ENCODE data around the gene MAP1B.
A peak's percentile ranks its signal among the peaks of the same experiment; 100 is the strongest.

MAP1B gene

DNA sequence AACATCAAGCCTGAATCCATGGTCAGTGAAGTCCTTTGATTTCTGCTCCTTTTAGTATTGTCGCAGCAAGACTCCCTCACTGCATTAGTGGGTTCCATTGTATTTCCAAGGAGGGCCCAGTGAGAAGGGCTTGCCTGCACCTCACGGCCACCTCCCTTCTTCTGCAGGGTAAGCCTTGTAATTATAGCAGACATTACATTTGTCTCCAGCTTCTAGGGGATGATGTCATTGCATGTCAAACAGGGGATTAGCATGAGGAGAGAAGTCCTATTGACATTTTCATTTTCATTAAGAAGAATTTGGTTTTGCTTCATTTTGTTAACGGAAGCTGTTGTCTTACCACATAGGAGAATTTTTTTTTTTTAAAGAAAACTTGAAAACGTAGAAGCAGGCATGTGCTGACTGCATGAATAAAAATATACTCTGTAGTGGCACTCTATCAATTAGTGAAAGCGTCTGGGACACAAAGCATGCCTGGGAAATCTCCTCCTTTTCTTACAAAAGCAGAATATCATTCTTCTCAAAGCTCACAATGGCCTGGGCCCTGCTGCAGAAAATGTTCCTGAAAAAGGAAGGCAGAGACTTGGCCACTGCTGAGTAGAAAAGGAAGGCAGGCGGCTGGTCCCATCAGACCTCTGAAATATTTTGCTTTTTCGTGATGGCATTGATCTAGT, 27.1 kb downstream of the MAP1B start:
- no peak for DNase-seq

DNA sequence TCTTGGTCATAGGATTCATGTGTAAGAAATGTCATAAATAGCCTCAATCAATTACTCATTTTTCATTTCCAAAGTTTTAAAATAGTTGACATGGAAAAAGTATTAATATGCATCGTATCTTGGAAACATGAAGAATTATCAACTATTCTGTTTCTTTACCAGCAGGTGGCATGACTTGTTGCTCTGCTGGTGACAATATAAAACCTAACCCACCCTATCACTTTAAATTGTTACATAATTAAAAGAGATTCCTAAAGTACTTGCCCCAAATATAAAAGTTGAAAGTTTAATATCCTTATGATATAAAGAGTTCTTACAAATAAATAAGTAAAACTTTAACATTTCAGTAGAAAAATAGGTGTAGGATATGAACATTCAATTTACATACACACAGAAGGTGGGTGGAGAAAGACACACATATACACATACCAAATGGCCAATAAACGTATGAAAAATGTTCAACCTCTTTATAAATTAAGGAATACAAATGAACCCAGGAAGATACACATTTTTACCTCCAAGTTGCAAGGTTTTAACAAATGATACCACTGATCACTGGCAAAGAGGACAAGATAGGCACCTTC, 30.6 kb downstream of the MAP1B start:
- DNase-seq, result no peak

DNA sequence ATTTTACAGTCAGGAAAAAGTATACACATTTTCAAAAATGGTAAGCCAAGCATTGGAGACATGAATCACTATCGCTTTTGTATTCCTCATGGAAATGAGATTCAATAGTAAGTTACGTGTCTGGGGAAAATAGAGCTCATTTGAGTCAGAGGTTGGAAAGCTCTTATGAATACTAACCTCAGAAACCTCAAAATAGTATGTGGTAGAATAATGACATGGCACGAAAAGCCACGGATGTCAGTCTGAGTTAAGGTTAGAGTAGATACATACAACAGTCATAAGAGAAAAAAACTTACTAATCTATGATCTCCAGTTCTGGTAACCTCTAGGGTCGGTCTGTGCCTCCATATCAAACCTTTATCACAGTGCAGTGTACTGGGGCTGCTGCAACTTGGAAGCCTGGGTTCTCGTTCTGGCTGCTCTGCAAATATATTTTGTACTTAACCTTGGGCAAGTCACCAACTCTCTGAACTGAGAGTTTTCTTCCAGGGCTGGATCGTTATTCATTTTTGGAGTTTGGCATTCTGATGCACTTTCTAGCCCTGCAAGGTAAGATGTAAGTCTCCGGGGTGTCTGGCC, 31.8 kb downstream of the MAP1B start:
- peak in 1 of 5 donors; percentile 34 for DNase-seq

DNA sequence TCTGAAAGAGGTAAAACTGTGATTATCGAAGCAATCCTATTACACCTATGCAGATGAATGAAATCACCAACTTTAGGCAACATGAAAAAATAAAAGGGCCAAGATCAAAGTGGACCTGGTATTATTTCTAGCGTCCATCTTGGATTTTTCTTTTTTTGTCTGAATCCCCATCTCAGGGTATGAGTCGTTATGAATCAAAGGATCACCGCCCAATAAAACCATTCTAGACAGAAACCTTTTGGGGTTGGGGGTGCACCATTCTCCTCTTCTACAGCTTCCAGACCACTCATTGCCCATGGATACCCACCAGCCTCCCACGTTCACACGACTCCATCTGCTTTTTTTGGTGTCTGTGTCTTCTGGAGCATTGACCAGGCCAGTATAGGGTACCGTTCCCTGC, 33.4 kb downstream of the MAP1B start:
- no peak for DNase-seq

DNA sequence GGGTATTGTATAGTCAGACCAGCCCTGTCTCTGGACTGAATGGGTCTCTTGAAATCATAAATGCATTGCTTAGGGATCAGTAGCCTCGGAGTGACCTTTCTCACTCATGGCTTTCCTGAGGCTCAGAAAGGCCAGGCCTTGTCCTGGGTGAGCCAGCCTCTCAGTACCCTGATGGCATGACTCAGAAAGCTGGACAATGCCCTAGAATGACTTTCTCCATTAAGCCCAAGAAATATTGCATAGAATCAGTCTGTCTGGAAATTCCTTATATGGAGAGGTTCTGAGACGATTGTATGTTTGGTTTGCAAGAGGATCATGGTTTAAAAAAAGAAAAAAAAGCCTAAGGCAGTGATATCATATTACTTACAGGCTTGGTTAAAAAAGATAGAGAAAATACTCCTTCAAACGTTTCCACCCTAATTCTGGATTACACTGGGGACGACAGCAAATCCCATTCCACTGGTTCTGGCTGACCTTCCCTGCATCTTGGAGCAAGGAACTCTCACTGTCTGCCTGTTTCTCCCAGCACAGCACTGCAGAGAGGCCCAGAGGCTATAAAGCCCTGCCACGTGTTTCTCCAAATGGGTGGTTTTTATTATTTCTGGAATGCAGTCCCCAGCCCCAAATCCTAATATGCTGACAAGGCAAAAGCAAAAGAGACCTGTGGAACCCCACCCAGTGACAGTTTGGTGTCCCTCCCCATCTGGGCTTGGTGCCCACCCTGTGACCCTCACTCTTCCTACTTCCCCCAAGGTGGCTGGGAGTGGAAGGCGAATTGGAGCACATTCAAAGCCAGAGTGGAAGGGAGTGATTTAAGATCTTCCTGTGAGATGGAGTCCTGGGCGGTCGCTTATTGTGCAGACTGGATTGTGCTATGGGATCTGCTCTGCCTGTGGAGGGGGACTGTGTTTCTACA, 34.4 kb downstream of the MAP1B start:
- DNase-seq, result no peak

DNA sequence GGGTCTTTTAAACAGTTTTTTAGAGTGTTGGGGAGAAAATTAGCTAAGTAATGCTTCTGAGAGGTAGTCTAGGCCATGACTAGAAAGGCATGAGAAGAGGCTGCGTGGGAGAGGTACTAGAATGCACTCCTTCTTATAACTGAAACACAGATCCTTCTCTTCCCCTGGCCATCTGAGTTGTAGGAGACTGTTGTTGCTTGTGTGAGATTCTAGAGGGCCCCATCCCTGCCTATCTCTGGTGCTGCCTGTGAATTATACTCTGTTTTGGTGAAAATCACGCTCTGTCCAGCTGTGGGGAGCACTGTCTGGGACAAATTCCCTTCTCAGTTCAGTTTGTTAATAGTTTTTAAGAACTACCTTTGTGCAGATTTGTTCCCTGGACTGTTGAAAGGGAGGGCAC, 37.5 kb downstream of the MAP1B start:
- no peak for DNase-seq

DNA sequence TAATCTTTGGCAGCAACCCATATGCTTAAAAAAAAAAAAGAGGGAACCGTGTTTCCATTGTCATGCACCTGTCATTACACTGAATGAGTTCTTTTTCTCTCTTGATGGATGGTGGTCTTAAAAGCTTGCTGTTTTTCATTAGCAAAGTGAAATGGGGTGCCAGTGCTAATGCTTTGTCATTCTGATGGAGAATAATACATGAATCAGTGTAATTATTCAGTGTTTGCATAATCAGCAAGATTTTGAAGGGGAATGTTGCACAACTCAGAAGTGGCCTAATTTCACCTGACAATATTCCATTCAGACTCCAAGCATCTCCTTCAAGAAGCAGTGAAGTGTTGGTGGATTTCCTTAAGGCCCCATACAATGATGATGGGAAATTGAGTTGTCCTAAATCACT, 38.1 kb downstream of the MAP1B start:
- DNase-seq, result no peak

DNA sequence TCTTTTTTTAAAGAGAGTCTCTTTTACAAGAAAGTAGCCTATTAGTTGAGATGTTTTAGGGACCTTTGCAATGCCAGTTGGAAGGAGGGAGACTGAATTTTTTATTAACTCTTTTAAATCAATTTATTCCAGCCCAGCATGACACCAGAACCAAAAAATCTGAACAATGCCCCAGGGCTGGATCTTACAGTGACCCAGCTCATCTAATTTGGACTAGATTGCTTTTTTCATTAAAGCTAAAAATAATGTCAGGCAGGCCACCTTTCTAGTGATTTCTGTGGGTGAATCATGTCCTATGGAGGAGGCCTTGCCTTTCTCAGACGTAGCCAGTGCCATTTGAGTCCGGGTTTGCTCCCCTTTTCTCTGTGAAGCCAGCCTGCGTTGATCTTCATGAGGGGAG, 38.8 kb downstream of the MAP1B start:
- no peak for DNase-seq

DNA sequence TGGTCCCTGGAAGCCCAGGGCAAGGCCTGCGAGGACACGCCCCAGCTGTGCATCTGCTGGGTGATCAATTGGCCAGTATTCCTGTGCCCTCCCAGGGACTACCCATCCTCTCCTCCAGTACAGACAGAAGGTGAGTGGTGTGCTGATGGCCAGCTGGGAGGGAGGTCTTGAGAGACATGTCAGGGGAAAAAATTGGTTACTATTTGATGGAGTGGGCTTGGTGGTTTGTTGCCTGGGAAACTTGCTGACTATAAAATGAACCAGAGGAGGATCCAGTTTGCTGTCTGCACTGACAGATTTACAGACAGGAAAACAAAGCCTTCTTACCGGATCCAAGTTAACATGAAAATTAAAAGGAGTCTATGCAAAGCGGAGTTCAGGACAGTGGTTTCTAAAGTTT, 40.3 kb downstream of the MAP1B start:
- DNase-seq, result no peak

DNA sequence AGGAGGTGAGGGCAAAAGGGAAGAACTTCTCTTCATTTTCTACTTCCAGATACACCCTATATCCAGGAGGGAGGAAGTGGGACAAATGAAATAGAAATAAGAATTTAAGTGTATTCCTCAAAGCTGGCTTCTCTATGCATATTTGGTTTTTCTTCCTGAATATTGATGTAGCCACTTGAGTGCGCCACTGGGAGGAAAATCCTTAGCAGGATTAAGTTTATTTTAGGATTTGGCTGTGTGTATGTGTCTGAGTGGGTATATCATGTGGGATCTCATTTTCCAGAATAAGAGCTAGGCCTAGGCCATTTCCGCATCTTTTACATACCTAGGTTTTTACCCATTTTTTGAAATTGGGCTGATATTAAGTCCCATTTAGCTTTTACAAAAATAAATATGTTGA, 42.5 kb downstream of the MAP1B start:
- DNase-seq, result no peak

DNA sequence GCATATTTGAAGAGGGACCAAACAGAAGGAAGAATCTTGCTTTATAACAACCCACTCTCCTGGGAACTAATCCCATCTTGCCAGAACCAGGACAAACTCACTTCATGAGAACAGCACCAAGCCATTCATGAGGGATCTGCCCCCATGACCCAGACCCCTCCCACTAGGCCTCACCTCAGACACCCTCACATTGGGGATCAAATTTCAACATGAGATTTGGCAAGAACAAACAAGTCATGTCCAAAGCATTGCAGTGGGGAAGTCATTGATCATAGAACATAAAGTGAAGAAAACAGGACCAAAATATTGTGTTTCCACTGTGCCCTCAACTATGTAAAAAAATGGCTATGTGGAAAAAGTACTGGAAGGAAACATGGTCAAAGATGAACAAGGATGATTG, 43.9 kb downstream of the MAP1B start:
- no peak for DNase-seq

DNA sequence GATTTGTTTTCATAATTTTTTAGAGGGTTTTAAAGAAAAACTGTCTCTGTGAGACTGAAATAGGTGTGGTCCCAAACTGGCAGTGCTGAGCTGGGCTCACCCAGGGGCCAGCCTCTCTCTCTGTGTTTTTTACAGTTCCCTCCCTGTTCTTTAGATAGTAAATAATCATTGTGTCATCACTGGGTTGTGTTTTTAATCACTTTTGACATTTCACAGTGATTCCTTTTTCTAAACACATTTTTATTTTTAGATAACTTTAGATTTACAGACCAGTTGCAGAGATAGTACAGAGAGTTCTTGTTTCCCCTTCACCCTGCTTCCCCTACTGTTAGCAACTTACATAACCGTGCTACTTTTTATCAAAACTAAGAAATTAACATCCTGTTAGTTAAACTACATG, 44.4 kb downstream of the MAP1B start:
- DNase-seq, result no peak

DNA sequence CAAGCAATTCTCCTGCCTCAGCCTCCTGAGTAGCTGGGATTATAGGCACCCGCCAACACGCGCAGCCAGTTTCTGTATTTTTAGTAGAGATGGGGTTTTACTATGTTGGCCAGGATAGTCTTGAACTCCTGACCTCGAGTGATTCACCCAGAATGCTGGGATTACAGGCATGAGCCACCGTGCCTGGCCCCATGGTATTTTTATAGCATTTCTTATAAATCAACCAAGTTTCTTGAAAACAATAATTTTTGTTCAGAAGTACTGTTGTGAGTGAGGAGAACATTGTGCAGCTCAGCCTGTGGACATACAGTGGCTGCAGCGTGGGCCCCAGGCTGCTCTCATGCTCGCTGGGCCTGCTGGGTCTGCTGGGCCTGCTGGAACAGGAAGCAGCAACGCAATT, 45.3 kb downstream of the MAP1B start:
- no peak for DNase-seq

DNA sequence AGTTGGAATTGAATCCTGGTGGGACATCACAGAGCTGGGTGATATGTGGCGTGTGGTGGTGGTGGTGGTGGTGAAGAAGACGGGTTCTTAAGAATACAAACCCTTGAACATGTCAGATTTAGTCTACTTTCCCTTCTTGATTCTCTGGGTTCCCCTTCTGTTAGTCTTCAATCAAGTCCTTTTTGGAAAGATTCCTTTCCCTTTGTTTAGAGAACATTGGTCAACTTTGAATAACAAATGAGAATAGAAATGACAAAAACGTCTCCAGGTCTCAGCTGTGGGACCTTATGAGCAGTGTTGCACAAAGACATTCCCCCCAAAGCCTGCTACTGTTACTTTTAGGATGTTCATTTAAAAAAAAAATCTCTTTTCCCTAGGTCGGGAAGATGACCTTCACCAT, 46.3 kb downstream of the MAP1B start:
- DNase-seq, result no peak

DNA sequence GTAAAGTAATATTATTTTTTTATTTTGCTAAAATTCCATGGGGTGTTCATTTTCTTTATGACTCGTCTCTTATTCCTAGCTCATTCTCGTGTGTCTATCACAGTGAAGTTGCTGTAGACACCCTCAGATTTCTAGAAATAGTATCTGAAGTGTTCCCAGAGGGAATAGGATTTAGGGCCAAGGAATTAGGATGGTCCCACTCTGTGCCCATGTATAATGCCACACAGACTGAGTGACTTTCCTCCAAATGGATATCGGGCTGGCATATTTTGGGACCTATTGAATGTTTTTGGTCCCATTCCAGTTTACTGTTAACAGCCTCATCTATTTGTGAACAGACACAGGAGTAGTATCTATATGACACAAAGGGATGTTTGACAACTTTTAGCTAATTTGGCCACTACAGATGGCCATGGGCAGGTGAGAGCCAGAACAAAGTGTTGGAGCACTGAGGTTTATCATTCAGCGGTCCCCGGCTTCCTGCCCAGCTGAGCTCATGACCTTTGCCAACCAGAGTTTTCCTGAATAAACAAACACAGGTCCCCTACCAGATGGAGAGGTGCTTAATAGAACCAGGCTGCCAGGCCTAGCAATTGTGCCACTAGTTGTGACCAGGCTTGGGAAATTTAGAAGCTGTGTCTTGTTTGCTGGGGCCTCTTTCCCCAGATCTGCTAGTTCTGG, 46.9 kb downstream of the MAP1B start:
- DNase-seq, result no peak

DNA sequence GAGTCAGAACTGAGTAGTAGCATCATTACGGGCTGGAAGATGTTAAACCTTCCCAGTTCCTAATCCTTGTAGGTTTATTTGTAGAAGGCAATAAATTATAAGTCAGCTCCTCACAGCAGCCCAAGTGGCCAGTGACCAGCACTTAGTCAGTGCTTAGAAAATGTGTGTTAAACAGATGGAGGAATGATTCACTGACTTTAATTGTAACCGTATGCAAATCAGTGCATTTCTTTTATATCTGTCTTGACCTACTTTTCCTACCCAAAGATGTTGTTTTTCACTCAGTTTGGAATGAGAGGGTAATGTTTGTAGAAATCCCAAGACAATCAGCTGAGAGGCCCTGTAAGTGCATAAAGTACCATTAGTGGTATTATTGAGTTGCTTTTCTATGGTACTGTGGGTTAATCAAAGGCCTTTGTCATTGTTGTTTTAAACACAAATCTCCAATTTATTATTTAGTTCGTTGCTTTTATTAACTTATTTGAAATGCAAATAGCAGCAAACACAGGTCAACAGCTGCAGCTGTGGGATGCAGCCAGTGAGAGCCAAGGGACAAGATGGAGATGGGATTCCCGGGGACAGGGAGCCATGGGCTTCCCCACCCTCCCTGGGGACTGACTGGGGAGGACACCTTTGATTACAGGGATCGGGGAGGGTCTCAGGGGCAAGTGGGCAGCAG, 49.8 kb downstream of the MAP1B start:
- DNase-seq, result no peak

DNA sequence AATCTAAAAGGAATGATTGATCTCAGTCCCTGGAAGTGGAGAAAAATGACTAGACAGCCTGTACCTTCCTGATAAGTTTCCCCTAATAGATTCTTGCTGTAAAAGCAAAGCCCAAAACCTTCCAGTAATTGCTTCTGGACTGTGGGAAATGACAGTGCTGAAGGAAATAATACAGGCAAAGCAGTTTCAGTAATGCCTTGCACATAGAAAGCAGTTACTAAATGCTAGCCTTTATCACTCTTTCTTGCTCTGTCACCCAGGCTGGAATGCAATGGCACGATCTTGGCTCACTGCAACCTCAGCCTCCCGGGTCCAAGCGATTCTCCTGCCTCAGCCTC, 50.3 kb downstream of the MAP1B start:
- DNase-seq, result no peak

DNA sequence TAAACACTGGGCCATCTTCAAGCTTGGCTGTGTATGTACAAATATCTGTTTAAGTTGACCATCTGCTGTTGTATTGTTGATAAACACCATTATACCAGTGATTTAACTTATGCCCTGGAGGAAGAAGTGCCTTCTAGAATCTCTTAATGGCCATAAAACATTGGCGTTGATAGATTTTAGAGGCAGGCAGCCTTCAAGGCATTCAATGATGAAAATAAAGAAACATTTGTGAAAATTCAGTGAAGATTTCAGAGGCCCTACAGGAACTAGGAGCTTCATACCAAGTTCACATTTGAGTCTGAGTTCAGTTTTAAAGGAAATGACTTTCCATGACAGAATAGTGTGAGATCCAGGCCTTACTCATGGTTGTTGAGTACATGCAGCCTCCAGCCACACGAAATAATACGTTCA, 52.2 kb downstream of the MAP1B start:
- no peak for DNase-seq

DNA sequence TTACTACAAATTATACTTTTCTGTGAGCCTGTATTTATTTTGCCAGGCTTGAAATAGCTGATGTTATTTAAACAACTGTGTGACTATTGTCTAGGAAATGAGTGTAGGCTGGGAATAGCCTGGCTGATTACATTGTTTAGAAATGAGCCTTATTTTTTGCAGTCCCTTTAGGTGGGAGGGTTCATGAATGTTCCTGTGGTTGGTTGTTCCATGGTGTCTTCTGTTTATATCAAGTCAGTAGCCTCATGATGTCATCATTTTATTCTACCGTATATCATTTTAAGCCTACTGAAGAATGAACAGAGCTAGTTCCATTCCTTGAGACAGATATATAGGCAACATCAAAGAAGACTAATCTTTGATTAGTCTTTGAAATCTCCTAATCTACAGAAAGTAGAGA, 53.1 kb downstream of the MAP1B start:
- no peak for DNase-seq

DNA sequence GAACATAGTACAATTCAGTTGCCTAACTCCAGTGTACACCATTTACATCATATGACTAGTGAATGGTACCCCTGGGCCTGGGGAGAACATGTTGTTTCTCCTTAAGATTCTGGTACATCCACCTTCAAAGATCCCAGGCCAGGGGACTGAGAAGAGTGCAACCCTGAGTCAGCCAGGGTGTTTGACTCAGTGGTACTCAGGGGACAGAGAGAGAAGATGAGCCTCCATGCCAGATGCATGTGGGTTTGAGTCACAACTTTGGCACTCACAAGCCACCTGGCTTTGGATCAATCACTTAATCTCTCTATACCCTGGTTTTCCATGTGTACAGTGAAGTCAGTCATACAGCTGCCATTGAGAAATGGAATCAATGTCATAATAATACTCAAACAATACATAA, 53.7 kb downstream of the MAP1B start:
- DNase-seq, result no peak

DNA sequence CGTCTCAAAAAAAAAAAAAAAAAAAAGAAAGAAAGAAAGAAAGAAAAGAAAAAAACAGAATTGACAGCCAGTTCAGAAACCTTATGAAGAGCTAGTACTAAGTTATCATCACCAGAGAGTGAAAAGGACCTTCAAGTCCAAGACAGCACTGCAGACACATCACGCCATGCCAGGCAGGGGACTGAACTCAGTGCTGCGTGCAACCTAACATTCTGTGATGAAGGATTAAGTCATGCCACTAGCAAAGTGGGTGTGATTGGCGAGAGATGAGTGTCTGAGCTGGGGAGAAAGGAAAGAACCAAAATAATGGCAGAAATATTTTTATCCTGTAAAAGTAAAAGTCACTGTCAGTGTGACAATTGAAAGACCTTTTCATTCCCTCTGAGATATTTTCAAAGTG, 54.7 kb downstream of the MAP1B start:
- DNase-seq, result no peak

DNA sequence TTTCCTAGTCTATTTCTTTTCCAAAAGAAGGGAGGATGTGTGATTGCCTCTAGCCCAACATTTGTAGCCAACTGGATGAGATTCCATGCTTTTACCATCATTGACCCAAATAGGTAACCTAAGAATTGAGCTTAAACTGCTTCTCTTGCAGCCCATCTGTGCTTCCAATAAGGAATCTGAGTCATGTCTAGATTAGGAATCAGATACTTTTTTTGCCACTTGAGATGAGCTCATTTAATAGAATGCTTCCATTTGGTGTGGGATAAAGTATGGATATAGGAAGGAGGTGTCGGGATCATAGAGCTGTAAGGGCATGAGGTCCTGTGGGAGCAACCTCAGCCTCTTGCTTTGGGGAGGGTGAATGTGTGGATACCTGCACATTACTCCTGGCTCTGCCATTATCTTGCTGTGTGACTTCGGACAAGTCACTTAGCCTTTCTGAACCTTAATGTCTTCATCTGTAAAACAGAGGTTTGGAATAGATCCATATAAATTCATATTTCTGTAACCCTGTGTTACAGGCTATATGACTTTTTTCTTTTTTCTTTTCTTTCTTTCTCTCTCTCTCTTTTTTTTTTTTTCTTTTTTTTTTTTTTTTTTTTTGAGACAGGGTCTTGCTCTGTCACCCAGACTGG, 56.2 kb downstream of the MAP1B start:
- DNase-seq, result no peak

Data from T-helper 1 cell (primary cell).